ENCODE data around the gene SLC4A5.

The SLC4A5 gene

GRCh38 chr2:74361327-74361726 lies 18.1 kb upstream of the SLC4A5 start:
- no CpG with 5 or more reads among the region's 11 CpGs for WGBS, 2 donors (ENCODE audit: extremely low coverage in 2 of 2, insufficient read length in 2 of 2, insufficient replicate concordance in 1 of 2)
- Histone ChIP-seq H3K9ac (ENCODE audit: low read depth, low read length, poor library complexity) (no peak overlapping the region), H2AK5ac (ENCODE audit: low read depth, low read length) (no peak overlapping the region), H3K14ac (ENCODE audit: low read length) (no peak overlapping the region), H2BK5ac (ENCODE audit: low read length) (no peak overlapping the region), H2BK120ac (ENCODE audit: low read depth, low read length) (no peak overlapping the region), H3K79me1 (ENCODE audit: low read depth, low read length) (no peaks in the 10 kb centered on the region), H4K91ac (ENCODE audit: low read depth, low read length, poor library complexity) (no peak overlapping the region), H3K27me3 (ENCODE audit: control insufficient read depth in 3 of 3, insufficient read depth in 3 of 3, low read depth in 1 of 3, low read length in 3 of 3) (no peaks in the 10 kb centered on the region), H4K8ac (ENCODE audit: low read depth, low read length) (no peak overlapping the region), H3K4ac (ENCODE audit: low read length) (no peak overlapping the region), H2BK15ac (ENCODE audit: low read length) (no peak overlapping the region), H2BK12ac (ENCODE audit: low read length) (no peak overlapping the region), H3K4me2 (ENCODE audit: insufficient read depth, low read length, poor library complexity, severe bottlenecking) (no peak overlapping the region), H2AFZ (ENCODE audit: low read length) (no peak overlapping the region), H3K36me3 (replicated peaks in 1 of 2; ENCODE audit: control insufficient read depth in 2 of 2, insufficient read depth in 2 of 2, low read length in 2 of 2) (peaks cover 75 to 98% of the 10 kb centered on the region in 2 donors), H3K27ac (replicated peaks; ENCODE audit: low read length) (no peak overlapping the region), H3K23ac (ENCODE audit: low read depth, low read length, poor library complexity) (peak overlapping the region; percentile 10), H3K18ac (ENCODE audit: low read length) (no peak overlapping the region), H3K4me1 (ENCODE audit: control insufficient read depth in 2 of 2, insufficient read depth in 1 of 2, low read depth in 1 of 2, low read length in 2 of 2) (no peaks in the 10 kb centered on the region), H3K4me3 (ENCODE audit: low read length in 2 of 2) (no peak overlapping the region), H3K9me3 (replicated peaks in 1 of 2; ENCODE audit: control insufficient read depth in 2 of 2, insufficient read depth in 1 of 2, low read depth in 1 of 2, low read length in 2 of 2) (no peaks in the 10 kb centered on the region)
- DNase-seq (ENCODE audit: low spot score), result no peak

GRCh38 chr2:74357627-74358026 lies 14.4 kb upstream of the SLC4A5 start:
- Histone ChIP-seq H2AK5ac (ENCODE audit: low read depth, low read length) (no peak overlapping the region), H2BK12ac (ENCODE audit: low read length) (no peak overlapping the region), H3K9me3 (replicated peaks in 1 of 2; ENCODE audit: control insufficient read depth in 2 of 2, insufficient read depth in 1 of 2, low read depth in 1 of 2, low read length in 2 of 2) (no peaks in the 10 kb centered on the region), H2BK15ac (ENCODE audit: low read length) (no peak overlapping the region), H3K4me3 (ENCODE audit: low read length in 2 of 2) (no peak overlapping the region), H3K9ac (ENCODE audit: low read depth, low read length, poor library complexity) (no peak overlapping the region), H2AFZ (ENCODE audit: low read length) (no peak overlapping the region), H3K4me2 (ENCODE audit: insufficient read depth, low read length, poor library complexity, severe bottlenecking) (no peak overlapping the region), H4K91ac (ENCODE audit: low read depth, low read length, poor library complexity) (no peak overlapping the region), H3K4me1 (ENCODE audit: control insufficient read depth in 2 of 2, insufficient read depth in 1 of 2, low read depth in 1 of 2, low read length in 2 of 2) (no peaks in the 10 kb centered on the region), H2BK5ac (ENCODE audit: low read length) (no peak overlapping the region), H3K79me1 (ENCODE audit: low read depth, low read length) (no peaks in the 10 kb centered on the region), H3K4ac (ENCODE audit: low read length) (no peak overlapping the region), H2BK120ac (ENCODE audit: low read depth, low read length) (no peak overlapping the region), H3K27ac (replicated peaks; ENCODE audit: low read length) (no peak overlapping the region), H4K8ac (ENCODE audit: low read depth, low read length) (no peak overlapping the region), H3K27me3 (ENCODE audit: control insufficient read depth in 3 of 3, insufficient read depth in 3 of 3, low read depth in 1 of 3, low read length in 3 of 3) (no peaks in the 10 kb centered on the region), H3K23ac (ENCODE audit: low read depth, low read length, poor library complexity) (no peak overlapping the region), H3K36me3 (replicated peaks in 1 of 2; ENCODE audit: control insufficient read depth in 2 of 2, insufficient read depth in 2 of 2, low read length in 2 of 2) (peaks cover 46 to 73% of the 10 kb centered on the region in 2 donors), H3K14ac (ENCODE audit: low read length) (no peak overlapping the region), H3K18ac (ENCODE audit: low read length) (no peak overlapping the region)
- no peak for DNase-seq (ENCODE audit: low spot score)

GRCh38 chr2:74349889-74350288 lies 6.7 kb upstream of the SLC4A5 start:
- H2BK5ac ChIP-seq (ENCODE audit: low read length), result no peak overlapping the region
- H3K14ac ChIP-seq (ENCODE audit: low read length), result no peak overlapping the region
- no peak overlapping the region for H2BK12ac ChIP-seq (ENCODE audit: low read length)
- no peak overlapping the region for H3K23ac ChIP-seq (ENCODE audit: low read depth, low read length, poor library complexity)
- H2BK120ac ChIP-seq (ENCODE audit: low read depth, low read length), result no peak overlapping the region
- H3K18ac ChIP-seq (ENCODE audit: low read length), result no peak overlapping the region
- no peaks in the 10 kb centered on the region for H3K79me1 ChIP-seq (ENCODE audit: low read depth, low read length)
- no peak overlapping the region for H3K27ac ChIP-seq (replicated peaks; ENCODE audit: low read length)
- no peaks in the 10 kb centered on the region for H3K27me3 ChIP-seq (ENCODE audit: control insufficient read depth in 3 of 3, insufficient read depth in 3 of 3, low read depth in 1 of 3, low read length in 3 of 3)
- H3K36me3 ChIP-seq (replicated peaks in 1 of 2; ENCODE audit: control insufficient read depth in 2 of 2, insufficient read depth in 2 of 2, low read length in 2 of 2), result peaks cover 0 to 3% of the 10 kb centered on the region in 2 donors
- H3K4ac ChIP-seq (ENCODE audit: low read length), result no peak overlapping the region
- H4K91ac ChIP-seq (ENCODE audit: low read depth, low read length, poor library complexity), result no peak overlapping the region
- H3K4me3 ChIP-seq (ENCODE audit: low read length in 2 of 2), result no peak overlapping the region
- peaks cover 0 to 5% of the 10 kb centered on the region in 2 donors for H3K4me1 ChIP-seq (ENCODE audit: control insufficient read depth in 2 of 2, insufficient read depth in 1 of 2, low read depth in 1 of 2, low read length in 2 of 2)
- H2BK15ac ChIP-seq (ENCODE audit: low read length), result no peak overlapping the region
- no peak overlapping the region for H3K4me2 ChIP-seq (ENCODE audit: insufficient read depth, low read length, poor library complexity, severe bottlenecking)
- no CpG with 5 or more reads among the region's 4 CpGs for WGBS, 2 donors (ENCODE audit: extremely low coverage in 2 of 2, insufficient read length in 2 of 2, insufficient replicate concordance in 1 of 2)
- no peak overlapping the region for H2AK5ac ChIP-seq (ENCODE audit: low read depth, low read length)
- no peak overlapping the region for H4K8ac ChIP-seq (ENCODE audit: low read depth, low read length)
- H3K9me3 ChIP-seq (replicated peaks in 1 of 2; ENCODE audit: control insufficient read depth in 2 of 2, insufficient read depth in 1 of 2, low read depth in 1 of 2, low read length in 2 of 2), result no peaks in the 10 kb centered on the region
- DNase-seq (ENCODE audit: low spot score), result no peak
- no peak overlapping the region for H2AFZ ChIP-seq (ENCODE audit: low read length)
- H3K9ac ChIP-seq (ENCODE audit: low read depth, low read length, poor library complexity), result no peak overlapping the region

DNA sequence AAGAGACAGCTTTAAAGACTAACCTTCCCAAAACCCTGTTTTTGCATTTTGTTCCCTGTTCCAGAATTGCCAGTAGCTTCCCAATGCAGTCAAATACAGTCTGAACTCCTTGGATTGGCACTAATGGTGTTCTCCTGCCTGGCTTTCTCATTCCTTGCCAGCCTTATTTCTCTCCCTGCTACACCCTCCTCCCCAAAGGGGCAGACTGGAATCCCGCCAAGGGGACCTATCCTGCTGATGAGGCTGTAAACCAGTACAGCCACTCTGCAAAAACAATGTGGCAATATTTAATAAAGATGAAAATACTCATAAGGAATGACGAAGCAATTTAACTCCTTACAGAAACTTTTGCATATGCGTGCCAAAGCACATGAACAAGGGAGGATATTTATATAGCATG lies 4.5 kb upstream of the SLC4A5 start:
- no peak overlapping the region for H3K27ac ChIP-seq (replicated peaks; ENCODE audit: low read length)
- peaks cover 0 to 7% (median 0%) of the 10 kb centered on the region in 3 experiments for H3K27me3 ChIP-seq (ENCODE audit: control insufficient read depth in 3 of 3, insufficient read depth in 3 of 3, low read depth in 1 of 3, low read length in 3 of 3)
- H3K9me3 ChIP-seq (replicated peaks in 1 of 2; ENCODE audit: control insufficient read depth in 2 of 2, insufficient read depth in 1 of 2, low read depth in 1 of 2, low read length in 2 of 2), result no peaks in the 10 kb centered on the region
- H3K18ac ChIP-seq (ENCODE audit: low read length), result no peak overlapping the region
- peaks cover 0 to 5% of the 10 kb centered on the region in 2 donors for H3K4me1 ChIP-seq (ENCODE audit: control insufficient read depth in 2 of 2, insufficient read depth in 1 of 2, low read depth in 1 of 2, low read length in 2 of 2)
- no peaks in the 10 kb centered on the region for H3K36me3 ChIP-seq (replicated peaks in 1 of 2; ENCODE audit: control insufficient read depth in 2 of 2, insufficient read depth in 2 of 2, low read length in 2 of 2)
- H3K14ac ChIP-seq (ENCODE audit: low read length), result no peak overlapping the region
- H2BK15ac ChIP-seq (ENCODE audit: low read length), result no peak overlapping the region
- no peak overlapping the region for H3K23ac ChIP-seq (ENCODE audit: low read depth, low read length, poor library complexity)
- H3K4ac ChIP-seq (ENCODE audit: low read length), result no peak overlapping the region
- no peak overlapping the region for H3K9ac ChIP-seq (ENCODE audit: low read depth, low read length, poor library complexity)
- no peak overlapping the region for H2BK5ac ChIP-seq (ENCODE audit: low read length)
- H3K79me1 ChIP-seq (ENCODE audit: low read depth, low read length), result no peaks in the 10 kb centered on the region
- DNase-seq (ENCODE audit: low spot score), result no peak
- H2BK120ac ChIP-seq (ENCODE audit: low read depth, low read length), result no peak overlapping the region
- no peak overlapping the region for H2BK12ac ChIP-seq (ENCODE audit: low read length)
- no peak overlapping the region for H2AFZ ChIP-seq (ENCODE audit: low read length)
- H3K4me3 ChIP-seq (ENCODE audit: low read length in 2 of 2), result no peak overlapping the region
- no peak overlapping the region for H4K91ac ChIP-seq (ENCODE audit: low read depth, low read length, poor library complexity)
- H4K8ac ChIP-seq (ENCODE audit: low read depth, low read length), result no peak overlapping the region
- no CpG with 5 or more reads among the region's 3 CpGs for WGBS, 2 donors (ENCODE audit: extremely low coverage in 2 of 2, insufficient read length in 2 of 2, insufficient replicate concordance in 1 of 2)
- H3K4me2 ChIP-seq (ENCODE audit: insufficient read depth, low read length, poor library complexity, severe bottlenecking), result no peak overlapping the region
- no peak overlapping the region for H2AK5ac ChIP-seq (ENCODE audit: low read depth, low read length)
